K562 (cell line): ENCODE data around the gene MYCBPAP.

Source experiments
- CC2D1A ChIP-seq: fragments of 450-650 bp; IDR thresholded peaks from 2 replicates; pipeline ENCODE4 v1.6.1; 2017; ENCODE audit warnings: mild to moderate bottlenecking
- CTCF ChIP-seq, 3 experiments: IDR thresholded peaks in 2 of 3; conservative IDR thresholded peaks in 1 of 3; 2 replicates each; pipeline ENCODE4 v1.5.1; 2011 to 2012; ENCODE audit warnings: low read length in 3 of 3, mild to moderate bottlenecking in 3 of 3, control low read depth in 2 of 3, improper control_type of control experiment in 1 of 3, inconsistent platforms in 1 of 3, low read depth in 1 of 3, mixed read lengths in 1 of 3, moderate library complexity in 1 of 3; ENCODE audit not compliant: insufficient read depth in 2 of 3
- HNRNPH1 ChIP-seq: fragments of 200-400 bp; formaldehyde crosslinking; optimal IDR thresholded peaks from 2 replicates; pipeline ENCODE3; 2017; ENCODE audit warnings: low read depth, mild to moderate bottlenecking, low read length, moderate library complexity
- KDM1A ChIP-seq, 2 experiments: fragments of 450-650 bp; IDR thresholded peaks; 2 replicates each; pipeline ENCODE4 v1.6.1; 2016; ENCODE audit warnings: mild to moderate bottlenecking in 2 of 2
- KDM2B ChIP-seq: fragments of 250-450 bp; sonication (Bioruptor Pico); IDR thresholded peaks from 2 replicates; pipeline ENCODE4 v1.8.0; 2021; ENCODE audit warnings: mild to moderate bottlenecking, moderate library complexity
- NR2C2 ChIP-seq, 2 experiments: fragments of 200-800 bp in 1 of 2; sonication (Bioruptor generic) in 1 of 2; sonication (generic) in 1 of 2; formaldehyde crosslinking in 1 of 2; IDR thresholded peaks; 2 replicates each; pipeline versions ENCODE4 v1.6.1 to v1.8.0; 2016 to 2022; ENCODE audit warnings: mild to moderate bottlenecking in 1 of 2, missing compliant biosample characterization in 1 of 2, missing genetic modification characterization in 1 of 2, missing genetic modification reagents in 1 of 2
- POLR2A ChIP-seq: fragments of 450-650 bp; conservative IDR thresholded peaks from 2 replicates; pipeline ENCODE4 v1.6.1; 2016
- SRF ChIP-seq, 2 experiments: fragments of 250-450, 450-650 bp in 1 of 2; sonication (Bioruptor Pico) in 1 of 2; sonication (generic) in 1 of 2; formaldehyde crosslinking; IDR thresholded peaks; 2 replicates each; pipeline versions ENCODE4 v1.5.0 to v1.5.1; 2020 to 2022; ENCODE audit warnings: mild to moderate bottlenecking in 1 of 2, missing genetic modification reagents in 1 of 2
- ZBTB33 ChIP-seq: sonication (generic); formaldehyde crosslinking; IDR thresholded peaks from 2 replicates; pipeline ENCODE4 v1.8.1; 2023; ENCODE audit warnings: mild to moderate bottlenecking, missing genetic modification reagents
- ZSCAN29 ChIP-seq: fragments of 450-650 bp; IDR thresholded peaks from 2 replicates; pipeline ENCODE4 v1.6.1; 2017
- TF ChIP-seq, protein P1 (sequence below): fragments of 450-650 bp; IDR thresholded peaks from 2 replicates; pipeline ENCODE4 v1.6.1; 2016
- TF ChIP-seq, protein P2 (sequence below), 3 experiments: fragments of 200-800 bp in 1 of 3; fragments of 250-450 bp in 1 of 3; fragments of 450-650 bp in 1 of 3; sonication (Bioruptor Pico) in 1 of 3; sonication (Bioruptor generic) in 1 of 3; formaldehyde crosslinking in 1 of 3; IDR thresholded peaks; 2 replicates each; pipeline versions ENCODE4 v1.6.1 to v1.8.0; 2016 to 2022; ENCODE audit warnings: mild to moderate bottlenecking in 2 of 3, missing genetic modification characterization in 2 of 3, missing compliant biosample characterization in 1 of 3, moderate library complexity in 1 of 3

GRCh38 chr17:50570032-50570431 lies 61.8 kb downstream of the MYCBPAP start:
- TF ChIP-seq, protein P1, sequence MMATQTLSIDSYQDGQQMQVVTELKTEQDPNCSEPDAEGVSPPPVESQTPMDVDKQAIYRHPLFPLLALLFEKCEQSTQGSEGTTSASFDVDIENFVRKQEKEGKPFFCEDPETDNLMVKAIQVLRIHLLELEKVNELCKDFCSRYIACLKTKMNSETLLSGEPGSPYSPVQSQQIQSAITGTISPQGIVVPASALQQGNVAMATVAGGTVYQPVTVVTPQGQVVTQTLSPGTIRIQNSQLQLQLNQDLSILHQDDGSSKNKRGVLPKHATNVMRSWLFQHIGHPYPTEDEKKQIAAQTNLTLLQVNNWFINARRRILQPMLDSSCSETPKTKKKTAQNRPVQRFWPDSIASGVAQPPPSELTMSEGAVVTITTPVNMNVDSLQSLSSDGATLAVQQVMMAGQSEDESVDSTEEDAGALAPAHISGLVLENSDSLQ: no peak
- TF ChIP-seq KDM1A (IDR thresholded peaks at IDR 0.05): no peak
- TF ChIP-seq NR2C2 (CRISPR knock-in tag; IDR thresholded peaks at IDR 0.05): no peak
- no peak for TF ChIP-seq NR2C2 (tag; IDR thresholded peaks at IDR 0.05)
- no peak for TF ChIP-seq POLR2A
- TF ChIP-seq, protein P2, sequence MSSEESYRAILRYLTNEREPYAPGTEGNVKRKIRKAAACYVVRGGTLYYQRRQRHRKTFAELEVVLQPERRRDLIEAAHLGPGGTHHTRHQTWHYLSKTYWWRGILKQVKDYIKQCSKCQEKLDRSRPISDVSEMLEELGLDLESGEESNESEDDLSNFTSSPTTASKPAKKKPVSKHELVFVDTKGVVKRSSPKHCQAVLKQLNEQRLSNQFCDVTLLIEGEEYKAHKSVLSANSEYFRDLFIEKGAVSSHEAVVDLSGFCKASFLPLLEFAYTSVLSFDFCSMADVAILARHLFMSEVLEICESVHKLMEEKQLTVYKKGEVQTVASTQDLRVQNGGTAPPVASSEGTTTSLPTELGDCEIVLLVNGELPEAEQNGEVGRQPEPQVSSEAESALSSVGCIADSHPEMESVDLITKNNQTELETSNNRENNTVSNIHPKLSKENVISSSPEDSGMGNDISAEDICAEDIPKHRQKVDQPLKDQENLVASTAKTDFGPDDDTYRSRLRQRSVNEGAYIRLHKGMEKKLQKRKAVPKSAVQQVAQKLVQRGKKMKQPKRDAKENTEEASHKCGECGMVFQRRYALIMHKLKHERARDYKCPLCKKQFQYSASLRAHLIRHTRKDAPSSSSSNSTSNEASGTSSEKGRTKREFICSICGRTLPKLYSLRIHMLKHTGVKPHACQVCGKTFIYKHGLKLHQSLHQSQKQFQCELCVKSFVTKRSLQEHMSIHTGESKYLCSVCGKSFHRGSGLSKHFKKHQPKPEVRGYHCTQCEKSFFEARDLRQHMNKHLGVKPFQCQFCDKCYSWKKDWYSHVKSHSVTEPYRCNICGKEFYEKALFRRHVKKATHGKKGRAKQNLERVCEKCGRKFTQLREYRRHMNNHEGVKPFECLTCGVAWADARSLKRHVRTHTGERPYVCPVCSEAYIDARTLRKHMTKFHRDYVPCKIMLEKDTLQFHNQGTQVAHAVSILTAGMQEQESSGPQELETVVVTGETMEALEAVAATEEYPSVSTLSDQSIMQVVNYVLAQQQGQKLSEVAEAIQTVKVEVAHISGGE (CRISPR knock-in tag; IDR thresholded peaks at IDR 0.05): no peak
- TF ChIP-seq CTCF (IDR thresholded peaks at IDR 0.05 in 2 of 3, conservative IDR thresholded peaks at IDR 0.05 in 1 of 3; ENCODE audit: insufficient read depth in 2 of 3, low read depth in 1 of 3, low read length in 3 of 3): no peak
- no peak for TF ChIP-seq ZBTB33 (CRISPR knock-in tag)
- TF ChIP-seq SRF (CRISPR knock-in tag; IDR thresholded peaks at IDR 0.05): no peak
- TF ChIP-seq KDM2B (CRISPR knock-in tag): no peak
- TF ChIP-seq HNRNPH1: no peak
- no peak for TF ChIP-seq ZSCAN29
- no peak for TF ChIP-seq CC2D1A
